HG02938 (cell line): ENCODE data around the gene TMEM132D.

Experiments used
- ATAC-seq: cut with Tn5 transposase; IDR thresholded peaks from one replicate; pipeline ENCODE4 v1.9.1; 2021; ENCODE audit warnings: mild to moderate bottlenecking, moderate library complexity; ENCODE audit not compliant: unreplicated experiment

TMEM132D gene

GRCh38 chr12:129373746-129374145 is 530.1 kb downstream of the TMEM132D start:
- no peak for ATAC-seq

- ATAC-seq: no peak
Observed at GRCh38 chr12:129372876-129373275, 530.9 kb downstream of the TMEM132D start.

GRCh38 chr12:129372348-129372747 is 531.5 kb downstream of the TMEM132D start:
- no peak for ATAC-seq

GRCh38 chr12:129371268-129371667 is 532.6 kb downstream of the TMEM132D start:
- no peak for ATAC-seq

GRCh38 chr12:129366656-129367055 is 537.2 kb downstream of the TMEM132D start:
- no peak for ATAC-seq

GRCh38 chr12:129363041-129363440 is 540.8 kb downstream of the TMEM132D start:
- ATAC-seq: no peak

- ATAC-seq: no peak
Observed at GRCh38 chr12:129357233-129357632, 546.6 kb downstream of the TMEM132D start.

GRCh38 chr12:129351481-129351880 is 552.3 kb downstream of the TMEM132D start:
- ATAC-seq: no peak

- no peak for ATAC-seq
Observed at GRCh38 chr12:129339336-129339735, 564.5 kb downstream of the TMEM132D start.

- no peak for ATAC-seq
Observed at GRCh38 chr12:129337413-129337812, 566.4 kb downstream of the TMEM132D start.

GRCh38 chr12:129335773-129336172 is 568.1 kb downstream of the TMEM132D start:
- no peak for ATAC-seq

- no peak for ATAC-seq
Observed at GRCh38 chr12:129332286-129332685, 571.5 kb downstream of the TMEM132D start.

- ATAC-seq: no peak
Observed at GRCh38 chr12:129331356-129332085, 572.3 kb downstream of the TMEM132D start.

GRCh38 chr12:129328235-129328634 is 575.6 kb downstream of the TMEM132D start:
- ATAC-seq: no peak

GRCh38 chr12:129325566-129325965 is 578.3 kb downstream of the TMEM132D start:
- no peak for ATAC-seq

- ATAC-seq: no peak
Observed at GRCh38 chr12:129312048-129312447, 591.8 kb downstream of the TMEM132D start.

GRCh38 chr12:129310346-129310745 is 593.5 kb downstream of the TMEM132D start:
- no peak for ATAC-seq

GRCh38 chr12:129305851-129306250 is 598.0 kb downstream of the TMEM132D start:
- no peak for ATAC-seq

GRCh38 chr12:129304529-129304928 is 599.3 kb downstream of the TMEM132D start:
- no peak for ATAC-seq

- no peak for ATAC-seq
Observed at GRCh38 chr12:129300011-129300410, 603.8 kb downstream of the TMEM132D start.

GRCh38 chr12:129298921-129299320 is 604.9 kb downstream of the TMEM132D start:
- no peak for ATAC-seq

GRCh38 chr12:129296671-129297070 is 607.2 kb downstream of the TMEM132D start:
- ATAC-seq: no peak

GRCh38 chr12:129294868-129295267 is 609.0 kb downstream of the TMEM132D start:
- ATAC-seq: no peak
